IMR-90 (cell line): ENCODE measurements around the gene STAT5B. TPM values are rescaled to one million over a fixed set of nuclear protein-coding genes. Genes with fewer than 3 reads are reported as not detected.

Source experiments
- ATAC-seq: fragments of 200-7000 bp; cut with Tn5 transposase; 2 replicates; pipeline ENCODE4 v1.9.1; 2020; ENCODE audit warnings: low read depth, mild to moderate bottlenecking, moderate library complexity
- BruUV-seq: library from RNA; stranded (reverse); fragments of 400-500 nt; replicated peaks from 2 replicates; lab custom pipeline; 2021; lab: Mats Ljungman, UMichigan
- CTCF ChIA-PET: fragments of 300-600 bp; formaldehyde crosslinking; extraction: SDS; loops from one replicate; lab custom pipeline; 2021; ENCODE audit warnings: antibody characterized with exemption; lab: Yijun Ruan, JAX
- POLR2A ChIA-PET: fragments of 300-600 bp; sonication (Branson Sonifier 250); formaldehyde crosslinking; loops from one replicate; lab custom pipeline; 2022; ENCODE audit warnings: antibody characterized with exemption; ENCODE audit not compliant: unreplicated experiment; lab: Charles Lee
- DNase-seq: peaks from one replicate; pipeline ENCODE4 v3.0.0; 2013
- H2AFZ ChIP-seq: replicated peaks from 2 replicates; pipeline ENCODE3; 2013; ENCODE audit warnings: low read length, mild to moderate bottlenecking; ENCODE audit not compliant: poor library complexity
- H2AK5ac ChIP-seq: 2 replicates; pipeline ENCODE4 v1.6.1; 2013; ENCODE audit warnings: low read depth, low read length, inconsistent platforms
- H2AK9ac ChIP-seq: replicated peaks from 2 replicates; pipeline ENCODE3; 2013; ENCODE audit warnings: mild to moderate bottlenecking, low read depth, low read length, moderate library complexity; ENCODE audit not compliant: poor library complexity
- H2BK120ac ChIP-seq: 2 replicates; pipeline ENCODE4 v1.6.1; 2013; ENCODE audit warnings: low read depth, low read length, inconsistent platforms
- H2BK15ac ChIP-seq: 3 replicates; pipeline ENCODE4 v1.6.1; 2013; ENCODE audit warnings: low read depth, low read length, inconsistent platforms
- H2BK20ac ChIP-seq: 2 replicates; pipeline ENCODE4 v1.6.1; 2013; ENCODE audit warnings: low read depth, mild to moderate bottlenecking, inconsistent platforms, low read length, moderate library complexity
- H2BK5ac ChIP-seq: 2 replicates; pipeline ENCODE4 v1.6.1; 2013; ENCODE audit warnings: mild to moderate bottlenecking, low read depth, low read length, inconsistent platforms; ENCODE audit not compliant: poor library complexity, severe bottlenecking
- H3K14ac ChIP-seq: replicated peaks from 2 replicates; pipeline ENCODE4 v1.6.1; 2013; ENCODE audit warnings: low read depth, low read length, inconsistent platforms
- H3K18ac ChIP-seq: 2 replicates; pipeline ENCODE4 v1.6.1; 2013; ENCODE audit warnings: low read depth, low read length, control low read depth
- H3K23ac ChIP-seq: 2 replicates; pipeline ENCODE4 v1.6.1; 2013; ENCODE audit warnings: low read depth, low read length, inconsistent platforms
- H3K27ac ChIP-seq: 2 replicates; pipeline ENCODE4 v1.5.1; 2013; ENCODE audit warnings: mild to moderate bottlenecking, control low read depth, low read length; ENCODE audit not compliant: insufficient read depth
- H3K27me3 ChIP-seq: 2 replicates; pipeline ENCODE4 v1.6.1; 2013; ENCODE audit warnings: low read length; ENCODE audit not compliant: control insufficient read depth, insufficient read depth
- H3K36me3 ChIP-seq: 2 replicates; pipeline ENCODE4 v1.6.1; 2013; ENCODE audit warnings: low read length, mixed read lengths; ENCODE audit not compliant: control insufficient read depth, insufficient read depth
- H3K4ac ChIP-seq: 2 replicates; pipeline ENCODE4 v1.6.1; 2013; ENCODE audit warnings: low read depth, low read length, inconsistent platforms
- H3K4me1 ChIP-seq: 2 replicates; pipeline ENCODE4 v1.6.1; 2013; ENCODE audit warnings: low read length, mixed read lengths; ENCODE audit not compliant: control insufficient read depth, insufficient read depth
- H3K4me2 ChIP-seq: 2 replicates; pipeline ENCODE4 v1.6.1; 2013; ENCODE audit warnings: low read depth, mild to moderate bottlenecking, control low read depth, low read length, moderate library complexity
- H3K4me3 ChIP-seq: 2 replicates; pipeline ENCODE4 v1.5.1; 2013; ENCODE audit warnings: low read depth, mild to moderate bottlenecking, control low read depth, low read length, moderate library complexity; ENCODE audit not compliant: insufficient read depth
- H3K56ac ChIP-seq: 2 replicates; pipeline ENCODE4 v1.6.1; 2013; ENCODE audit warnings: low read length, inconsistent platforms; ENCODE audit not compliant: insufficient read depth; ENCODE audit errors: extremely low read depth
- H3K79me1 ChIP-seq, 2 experiments: 2 replicates each; pipeline ENCODE4 v1.6.1; 2013; ENCODE audit warnings: low read length in 2 of 2, inconsistent platforms in 1 of 2, low read depth in 1 of 2
- H3K9ac ChIP-seq: 2 replicates; pipeline ENCODE4 v1.6.1; 2013; ENCODE audit warnings: low read depth, low read length, control low read depth
- H3K9me1 ChIP-seq: 2 replicates; pipeline ENCODE4 v1.6.1; 2013; ENCODE audit warnings: low read length, inconsistent platforms; ENCODE audit not compliant: insufficient read depth
- H3K9me3 ChIP-seq: 2 replicates; pipeline ENCODE4 v1.6.1; 2013; ENCODE audit warnings: low read length; ENCODE audit not compliant: control insufficient read depth, insufficient read depth
- H4K20me1 ChIP-seq: 2 replicates; pipeline ENCODE4 v1.6.1; 2013; ENCODE audit warnings: low read length, inconsistent platforms; ENCODE audit not compliant: insufficient read depth
- H4K5ac ChIP-seq: 2 replicates; pipeline ENCODE4 v1.6.1; 2013; ENCODE audit warnings: mild to moderate bottlenecking, low read depth, low read length, control low read depth
- H4K8ac ChIP-seq, 2 experiments: 2 replicates each; pipeline ENCODE4 v1.6.1; 2013; ENCODE audit warnings: low read depth in 2 of 2, low read length in 2 of 2, control low read depth in 1 of 2, inconsistent platforms in 1 of 2
- H4K91ac ChIP-seq: 2 replicates; pipeline ENCODE4 v1.6.1; 2013; ENCODE audit warnings: low read depth, low read length, inconsistent platforms; ENCODE audit not compliant: insufficient read depth
- BHLHE40 ChIP-seq: fragments of 150-350 bp; IDR thresholded peaks from 2 replicates; pipeline ENCODE4 v1.6.1; 2016; ENCODE audit warnings: mild to moderate bottlenecking, low read depth, low read length
- CEBPB ChIP-seq: IDR thresholded peaks from 2 replicates; pipeline ENCODE4 v1.6.1; 2012; ENCODE audit warnings: low read depth, low read length, improper control_type of control experiment
- CHD1 ChIP-seq: IDR thresholded peaks from 2 replicates; pipeline ENCODE4 v1.6.1; 2012; ENCODE audit warnings: low read depth, low read length, improper control_type of control experiment
- POLR2A ChIP-seq: IDR thresholded peaks from 2 replicates; pipeline ENCODE4 v1.6.1; 2012; ENCODE audit warnings: mild to moderate bottlenecking, low read depth, low read length
- RAD21 ChIP-seq: IDR thresholded peaks from 2 replicates; pipeline ENCODE4 v1.6.1; 2012; ENCODE audit warnings: low read length, improper control_type of control experiment
- WGBS, 2 experiments: methylation state at CpG; one replicate each; pipeline versions ENCODE4 v1.1.5 to v1.1.7; 2013; ENCODE audit warnings: missing lambda C conversion rate in 2 of 2; ENCODE audit not compliant: insufficient read length in 1 of 2; ENCODE audit errors: extremely low coverage in 2 of 2; 5-methylcytosine and 5-hydroxymethylcytosine counted together
- dilution Hi-C: fragments of 300-500 bp; cut with HindIII; formaldehyde crosslinking; loops from one replicate; pipeline ENCODE4 v1.14.3; 2018; ENCODE audit warnings: low sequenced_read_pairs; ENCODE audit not compliant: unreplicated experiment
- in situ Hi-C: fragments of 300-500 bp; cut with MboI; formaldehyde crosslinking; loops from 3 replicates; pipeline ENCODE4 v1.14.3; 2019; ENCODE audit warnings: low sequenced_read_pairs, inconsistent platforms, mixed read lengths
- intact Hi-C: fragments of 100-400 bp; cut with micrococcal nuclease; formaldehyde crosslinking; loops from 2 replicates; pipeline ENCODE4 v1.10.0; 2022
- polyA plus RNA-seq, 3 experiments: library from polyadenylated mRNA; depleted of rRNA; stranded (reverse); fragments of >200 nt; gene quantifications; 2 replicates each; pipeline ENCODE4 v1.2.3, GENCODE V29; 2012; ENCODE audit warnings: low replicate concordance in 1 of 3
- total RNA-seq: library from RNA; depleted of rRNA; stranded (reverse); fragments of >200 nt; gene quantifications from 2 replicates; pipeline ENCODE4 v1.2.3, GENCODE V29; 2012
- TF ChIP-seq, protein P1 (sequence below): fragments of 150-350 bp; IDR thresholded peaks from 2 replicates; pipeline ENCODE4 v1.6.1; 2016; ENCODE audit warnings: low read depth, mild to moderate bottlenecking, low read length, moderate library complexity, borderline replicate concordance

The STAT5B gene
- total and polyA plus RNA-seq, 2 of the 4 experiments (the other 2 are of a cell fraction) = 24.4 to 29.6 TPM

DNA sequence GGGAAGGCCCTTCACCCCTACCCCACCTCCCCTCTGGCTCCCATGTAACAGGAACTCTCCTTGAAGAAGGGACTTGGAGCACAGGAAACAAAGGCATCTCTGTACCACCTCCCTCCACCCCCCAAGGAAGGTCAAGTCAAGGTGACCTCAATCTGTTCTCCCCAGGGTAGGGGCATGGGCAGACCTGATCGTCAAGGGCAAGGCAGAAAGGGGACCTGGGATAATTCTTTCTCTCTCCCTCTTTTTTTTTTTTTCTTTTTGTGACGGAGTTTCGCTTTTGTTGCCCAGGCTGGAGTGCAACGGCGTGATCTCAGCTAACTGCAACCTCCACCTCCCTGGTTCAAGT, 7.8 kb upstream of the STAT5B start:
- Histone ChIP-seq H3K4me1 (peaks cover 14% of the 10 kb centered on the region), H2BK120ac (no peak overlapping the region), H2AFZ (no peak overlapping the region), H3K56ac (no peak overlapping the region), H3K36me3 (no peaks in the 10 kb centered on the region), H3K9me3 (no peaks in the 10 kb centered on the region), H3K23ac (no peak overlapping the region), H2BK20ac (no peak overlapping the region), H3K79me1 (no peaks in the 10 kb centered on the region), H3K14ac (no peak overlapping the region), H4K5ac (no peak overlapping the region), H2AK5ac (no peak overlapping the region), H4K8ac (no peak overlapping the region), H3K9ac (no peak overlapping the region), H3K4me3 (no peak overlapping the region), H3K18ac (no peak overlapping the region), H3K9me1 (0 out of 2 replicates have a peak, but pooled peaks cover 4% of the 10 kb centered on the region), H3K4me2 (no peak overlapping the region), H2BK15ac (no peak overlapping the region), H2AK9ac (no peak overlapping the region), H4K91ac (no peak overlapping the region), H4K20me1 (no peaks in the 10 kb centered on the region), H3K27ac (no peak overlapping the region), H2BK5ac (no peak overlapping the region), H3K27me3 (no peaks in the 10 kb centered on the region; the same call in 1 of the 2 replicates), H3K4ac (no peak overlapping the region)
- intact Hi-C loops = no loop called here
- ChIA-PET POLR2A (no interaction called here), CTCF (no interaction called here)
- WGBS, 2 experiments = 40% methylated on average over 1 of the region's 5 CpGs; no CpG with 5 or more reads in 1 of the 2 experiments
- no peak for DNase-seq
- no peak for TF ChIP-seq POLR2A
- no peak for TF ChIP-seq RAD21
- TF ChIP-seq BHLHE40 = no peak
- TF ChIP-seq, protein P1, sequence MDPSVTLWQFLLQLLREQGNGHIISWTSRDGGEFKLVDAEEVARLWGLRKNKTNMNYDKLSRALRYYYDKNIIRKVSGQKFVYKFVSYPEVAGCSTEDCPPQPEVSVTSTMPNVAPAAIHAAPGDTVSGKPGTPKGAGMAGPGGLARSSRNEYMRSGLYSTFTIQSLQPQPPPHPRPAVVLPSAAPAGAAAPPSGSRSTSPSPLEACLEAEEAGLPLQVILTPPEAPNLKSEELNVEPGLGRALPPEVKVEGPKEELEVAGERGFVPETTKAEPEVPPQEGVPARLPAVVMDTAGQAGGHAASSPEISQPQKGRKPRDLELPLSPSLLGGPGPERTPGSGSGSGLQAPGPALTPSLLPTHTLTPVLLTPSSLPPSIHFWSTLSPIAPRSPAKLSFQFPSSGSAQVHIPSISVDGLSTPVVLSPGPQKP = no peak
- TF ChIP-seq CHD1 = no peak
- no peak for TF ChIP-seq CEBPB
- dilution Hi-C loops = no loop called here
- ATAC-seq = no peak
- BruUV-seq = no TSS peak
- in situ Hi-C loops = no loop called here
